Fibroblast of lung (primary cell): ENCODE data around the gene RNASE1.

Experiments used
- CTCF ChIP-seq, 2 donors: IDR thresholded peaks in 1 of 2; conservative IDR thresholded peaks in 1 of 2; 1 replicate in 1 of 2; 2 replicates in 1 of 2; pipeline ENCODE4 v1.5.1; 2011 to 2012; ENCODE audit warnings: low read length in 2 of 2, control low read depth in 1 of 2, inconsistent platforms in 1 of 2, low read depth in 1 of 2, mild to moderate bottlenecking in 1 of 2
- EZH2 ChIP-seq: IDR thresholded peaks from 2 replicates; pipeline ENCODE4 v1.5.1; 2012; ENCODE audit warnings: low read length, control low read depth, mild to moderate bottlenecking; ENCODE audit errors: missing control alignments

GRCh38 chr14:20799892-20800544 is 2.6 kb downstream of the RNASE1 start:
- TF ChIP-seq CTCF (conservative IDR thresholded peaks at IDR 0.05 in 1 of 2, IDR thresholded peaks at IDR 0.05 in 1 of 2; ENCODE audit: low read depth in 1 of 2, low read length in 2 of 2) (no peak), EZH2 (no peak)
